NOMO-1 (cell line): Measurements from ENCODE around the gene CCL11.

ENCODE experiments used
- DNase-seq, 2 experiments: peaks; one replicate each; lab custom pipeline; 2025; ENCODE audit not compliant: unreplicated experiment in 2 of 2; lab: John Stamatoyannopoulos, UW

The CCL11 gene

DNA sequence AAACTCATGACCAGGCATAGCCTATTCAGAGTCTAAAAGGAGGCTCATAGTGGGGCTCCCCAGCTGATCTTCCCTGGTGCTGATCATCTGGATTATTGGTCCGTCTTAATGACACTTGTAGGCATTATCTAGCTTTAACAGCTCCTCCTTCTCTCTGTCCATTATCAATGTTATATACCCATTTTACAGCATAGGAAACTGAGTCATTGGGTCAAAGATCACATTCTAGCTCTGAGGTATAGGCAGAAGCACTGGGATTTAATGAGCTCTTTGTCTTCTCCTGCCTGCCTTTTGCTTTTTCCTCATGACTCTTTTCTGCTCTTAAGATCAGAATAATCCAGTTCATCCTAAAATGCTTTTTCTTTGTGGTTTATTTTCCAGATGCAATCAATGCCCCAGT lies 29.7 kb upstream of the CCL11 start:
- DNase-seq = no peak

GRCh38 chr17:34257299-34257985 lies 28.1 kb upstream of the CCL11 start:
- DNase-seq = no peak

GRCh38 chr17:34257986-34258326 lies 27.6 kb upstream of the CCL11 start:
- DNase-seq = no peak

- DNase-seq = no peak
Observed at GRCh38 chr17:34259146-34259545, 26.4 kb upstream of the CCL11 start.

GRCh38 chr17:34260861-34261260 lies 24.7 kb upstream of the CCL11 start:
- no peak for DNase-seq

DNA sequence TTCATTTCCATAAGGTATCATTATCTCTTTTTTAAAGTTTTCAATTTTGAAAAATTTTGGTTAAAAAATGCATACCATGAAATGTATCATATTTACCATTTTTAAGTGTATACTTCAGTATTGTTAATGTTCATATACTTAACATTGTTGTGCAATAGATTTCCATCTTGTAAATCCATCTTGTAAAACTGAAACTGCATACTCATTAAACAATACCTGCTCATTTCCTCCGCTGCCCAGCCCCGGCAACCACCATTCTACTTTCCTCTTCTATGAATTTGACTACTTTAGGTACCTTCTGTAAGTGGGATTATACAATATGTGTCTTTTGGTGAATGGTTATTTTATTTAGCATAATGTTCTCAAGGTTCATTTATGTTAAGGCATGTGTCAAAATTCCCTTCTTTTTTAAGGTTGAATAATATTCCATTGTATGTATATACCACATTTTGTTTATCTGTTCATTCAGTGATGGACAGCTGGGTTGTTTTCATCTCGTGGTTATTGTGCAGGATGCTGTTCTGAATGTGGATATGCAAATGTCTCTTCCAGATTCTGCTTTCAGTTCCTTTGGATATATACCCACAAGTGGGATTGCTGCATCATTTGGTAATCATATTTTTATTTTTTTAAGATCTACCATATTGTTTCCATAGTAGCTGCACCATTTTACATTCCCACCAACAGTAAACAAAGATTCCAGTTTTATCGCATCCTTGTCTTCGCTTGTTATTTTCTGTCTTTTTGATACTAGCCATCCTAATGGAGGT lies 23.8 kb upstream of the CCL11 start:
- no peak for DNase-seq

- DNase-seq = peak in 1 of 2 experiments; percentile 31
Observed at GRCh38 chr17:34265711-34266110, 19.8 kb upstream of the CCL11 start.

DNA sequence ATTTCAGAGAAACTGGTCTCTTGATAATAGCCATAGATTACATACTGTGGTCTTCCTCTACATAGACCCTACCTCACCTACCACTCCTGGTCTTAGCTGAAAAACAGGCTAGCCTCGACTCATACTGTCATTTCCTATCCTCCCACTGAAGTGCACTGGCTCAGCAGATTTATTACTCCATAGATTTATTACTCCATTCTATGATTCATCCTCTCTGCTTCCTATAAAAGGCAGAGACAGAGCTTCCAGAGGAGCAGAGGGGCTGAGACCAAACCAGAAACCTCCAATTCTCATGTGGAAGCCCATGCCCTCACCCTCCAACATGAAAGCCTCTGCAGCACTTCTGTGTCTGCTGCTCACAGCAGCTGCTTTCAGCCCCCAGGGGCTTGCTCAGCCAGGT lies 15.6 kb upstream of the CCL11 start, which contains the start of gene CCL7:
Gene CCL7 (plus strand): TSS at position 253 of the 400 bp plus-strand sequence. CDS start 70 bp downstream, at position 323.
- peak in 1 of 2 experiments; percentile 12 for DNase-seq

GRCh38 chr17:34275881-34276280 lies 9.7 kb upstream of the CCL11 start:
- DNase-seq = no peak

DNA sequence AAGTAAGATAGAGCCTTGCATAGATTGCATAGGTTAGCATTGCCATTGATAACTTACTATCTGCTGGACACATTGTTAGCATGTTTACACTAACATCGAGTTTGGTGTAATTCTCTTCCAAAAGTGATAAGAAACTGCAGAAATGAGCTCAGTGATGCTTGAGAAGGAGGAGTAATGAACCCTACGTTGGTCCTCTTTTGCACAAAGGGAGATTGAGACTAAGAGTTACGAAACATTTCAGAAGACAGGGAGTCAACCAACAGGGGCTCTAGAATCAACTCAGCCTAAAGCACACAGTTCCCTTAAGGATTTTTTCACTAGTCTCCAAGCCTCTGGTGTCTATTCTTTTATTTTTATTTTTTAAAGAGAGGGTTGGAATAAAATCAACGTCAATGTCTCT lies 8.7 kb upstream of the CCL11 start:
- DNase-seq = no peak

- no peak for DNase-seq
Observed at GRCh38 chr17:34283571-34283970, 2.0 kb upstream of the CCL11 start.

- no peak for DNase-seq
Observed at GRCh38 chr17:34287875-34288274, 2.3 kb downstream of the CCL11 start.

GRCh38 chr17:34290586-34290985 lies 5.0 kb downstream of the CCL11 start:
- DNase-seq = no peak

GRCh38 chr17:34291721-34292348 lies 6.3 kb downstream of the CCL11 start:
- no peak for DNase-seq

- DNase-seq = no peak
Observed at GRCh38 chr17:34299027-34299426, 13.5 kb downstream of the CCL11 start.

DNA sequence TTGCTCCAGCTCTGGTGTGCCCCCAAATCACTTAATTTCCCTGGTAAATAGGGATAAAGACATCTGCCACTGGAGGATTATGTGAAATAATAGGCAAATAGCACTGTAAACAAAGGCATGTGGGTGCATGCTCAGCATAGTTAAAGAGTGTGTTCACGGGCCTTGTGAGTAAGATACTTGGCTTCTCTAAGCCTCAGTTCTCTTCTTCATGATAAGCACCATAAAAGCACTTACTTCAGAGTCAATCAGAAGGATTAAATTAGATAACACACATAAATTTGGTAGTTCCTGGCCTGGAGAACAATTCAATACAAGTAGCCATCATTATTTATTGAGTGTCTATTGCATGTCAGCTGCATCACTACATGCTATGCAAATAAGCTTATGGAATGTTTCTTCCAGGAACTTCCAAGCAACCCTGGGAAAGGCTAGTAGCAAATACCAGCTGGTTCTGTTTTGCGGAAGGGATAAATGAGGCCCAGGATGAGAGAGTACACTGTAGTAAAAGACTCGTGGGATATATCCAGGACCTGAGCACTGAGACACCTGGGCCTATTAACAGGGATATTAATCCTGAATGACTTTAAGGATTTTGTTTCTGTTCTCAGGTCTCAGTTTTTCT lies 14.5 kb downstream of the CCL11 start:
- DNase-seq = no peak

DNA sequence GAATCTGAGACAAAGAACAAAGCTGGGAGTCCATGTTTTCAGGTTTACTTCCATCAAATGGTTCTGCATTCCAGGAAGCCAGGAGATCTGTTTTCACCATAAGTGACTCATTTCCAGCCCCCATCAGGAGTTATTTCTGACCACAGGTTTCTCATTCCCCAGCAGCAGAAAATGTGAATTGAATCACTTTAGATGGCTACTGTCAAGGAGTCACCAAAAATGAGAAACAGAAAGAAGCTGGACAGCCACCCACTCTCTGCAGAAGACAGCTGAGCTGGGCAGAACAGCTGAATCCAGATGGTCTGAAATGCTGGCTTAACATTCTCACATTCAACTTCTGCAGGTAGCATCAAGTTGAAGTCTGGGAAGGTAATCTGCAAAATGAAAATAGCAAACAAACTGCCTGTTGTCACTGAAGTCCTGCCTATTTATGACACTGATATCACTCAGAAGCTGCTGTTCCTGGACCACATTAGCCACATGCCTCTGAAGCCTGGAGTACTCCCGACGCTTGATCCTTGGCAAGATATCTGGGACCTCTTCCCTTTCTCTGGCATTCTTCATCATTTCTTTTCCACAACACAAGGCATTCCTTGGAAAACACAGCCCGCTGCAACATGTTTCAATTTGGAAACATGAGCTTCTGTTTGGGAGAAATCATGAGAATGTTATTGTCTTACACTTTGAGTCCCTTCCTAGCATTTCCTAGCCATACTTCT lies 15.3 kb downstream of the CCL11 start:
- DNase-seq = no peak

DNA sequence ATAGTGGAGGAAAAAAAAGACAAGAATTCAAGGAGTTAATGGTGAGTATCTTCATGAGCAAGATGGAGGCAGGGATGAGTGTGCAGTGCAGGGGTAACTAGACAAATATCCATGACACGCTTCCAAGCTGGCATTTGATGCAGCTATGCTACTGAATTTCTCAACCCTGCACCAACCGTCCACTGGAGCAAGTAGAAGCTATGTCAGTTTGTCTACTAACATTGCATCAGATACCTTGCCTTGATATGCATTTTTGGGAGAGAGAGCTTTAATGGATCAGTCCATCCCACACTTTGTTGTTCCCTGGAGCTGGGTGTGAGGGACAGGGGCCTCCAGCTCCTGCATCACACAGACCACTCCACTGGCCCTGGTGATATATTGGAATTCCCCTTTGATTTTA lies 16.4 kb downstream of the CCL11 start:
- no peak for DNase-seq

GRCh38 chr17:34302636-34303035 lies 17.1 kb downstream of the CCL11 start:
- no peak for DNase-seq

- DNase-seq = no peak
Observed at GRCh38 chr17:34303606-34304005, 18.1 kb downstream of the CCL11 start.

DNA sequence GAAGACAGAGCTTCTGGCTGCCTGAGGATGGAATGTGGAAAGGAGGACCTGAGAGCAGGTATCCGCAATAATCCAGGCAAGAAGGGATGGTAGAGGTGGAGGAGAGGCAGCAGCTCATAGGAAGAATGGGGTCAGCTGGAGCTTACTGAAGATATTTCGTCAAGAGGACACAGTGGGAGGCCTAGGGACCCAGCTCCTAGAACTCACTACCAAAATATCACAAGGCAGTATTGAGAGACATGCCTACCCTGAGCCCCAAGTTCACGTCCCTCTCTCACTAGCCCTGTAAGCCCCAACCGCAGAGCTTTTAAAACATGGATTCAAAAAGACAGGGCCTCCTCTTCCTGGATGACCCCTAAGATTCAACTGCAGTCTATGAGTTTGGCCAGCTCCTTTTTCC lies 19.5 kb downstream of the CCL11 start:
- DNase-seq = no peak
